Esophagus squamous epithelium (tissue), 4 donors: ENCODE measurements around the gene CCDC51.

Experiments used
- POLR2A ChIP-seq, 4 donors: fragments of 450-650 bp; IDR thresholded peaks; one replicate each; pipeline ENCODE4 v1.6.1; 2017; ENCODE audit warnings: antibody characterized with exemption in 4 of 4, mild to moderate bottlenecking in 4 of 4, moderate library complexity in 3 of 4
- TF ChIP-seq, protein P1 (sequence below), 6 experiments: fragments of 450-650 bp in 4 of 6; fragments of 200-600 bp in 2 of 6; sonication (generic) in 2 of 6; IDR thresholded peaks; one replicate each; pipeline ENCODE4 v1.5.1; 2016 to 2019; ENCODE audit warnings: antibody characterized with exemption in 6 of 6, mild to moderate bottlenecking in 4 of 6, moderate library complexity in 4 of 6

DNA sequence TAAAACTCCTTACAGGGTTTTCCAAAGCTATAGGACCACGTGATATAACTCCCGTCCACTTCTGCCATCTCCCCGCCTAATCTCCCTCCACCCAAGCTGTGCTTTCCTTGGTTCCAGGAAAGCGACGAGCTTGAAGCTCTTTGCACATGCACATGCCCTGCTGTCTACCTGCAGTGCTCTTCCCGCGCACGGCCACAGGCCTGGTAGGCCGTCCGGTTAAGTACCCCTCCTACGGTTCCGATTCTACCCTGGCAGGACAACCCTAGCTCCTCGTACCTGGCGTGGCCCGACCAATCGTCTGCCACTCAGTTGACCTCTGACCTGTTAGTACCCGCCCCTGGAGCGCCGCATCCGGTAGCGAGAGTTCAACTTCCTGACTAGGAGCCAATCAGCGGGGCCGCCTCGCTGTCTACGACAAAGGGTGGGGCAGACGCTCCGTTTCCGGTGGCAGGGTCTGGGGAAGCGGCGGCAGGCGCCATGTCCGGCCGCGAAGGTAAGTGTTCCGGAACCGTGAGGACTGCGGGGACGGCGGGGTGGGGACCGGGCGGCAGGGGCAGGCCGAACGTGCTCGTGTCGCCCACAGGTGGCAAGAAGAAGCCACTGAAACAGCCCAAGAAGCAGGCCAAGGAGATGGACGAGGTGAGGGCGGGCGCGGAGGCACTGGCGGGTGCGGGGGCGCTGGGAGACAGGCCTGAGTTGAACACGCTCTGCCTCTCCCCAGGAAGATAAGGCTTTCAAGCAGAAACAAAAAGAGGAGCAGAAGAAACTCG is at the start of gene CCDC51, which contains the start of gene TMA7:
- peak in 3 of 4 donors; percentile 93 to 97 (median 94) for TF ChIP-seq POLR2A (IDR thresholded peaks at IDR 0.05)
- TF ChIP-seq, protein P1, sequence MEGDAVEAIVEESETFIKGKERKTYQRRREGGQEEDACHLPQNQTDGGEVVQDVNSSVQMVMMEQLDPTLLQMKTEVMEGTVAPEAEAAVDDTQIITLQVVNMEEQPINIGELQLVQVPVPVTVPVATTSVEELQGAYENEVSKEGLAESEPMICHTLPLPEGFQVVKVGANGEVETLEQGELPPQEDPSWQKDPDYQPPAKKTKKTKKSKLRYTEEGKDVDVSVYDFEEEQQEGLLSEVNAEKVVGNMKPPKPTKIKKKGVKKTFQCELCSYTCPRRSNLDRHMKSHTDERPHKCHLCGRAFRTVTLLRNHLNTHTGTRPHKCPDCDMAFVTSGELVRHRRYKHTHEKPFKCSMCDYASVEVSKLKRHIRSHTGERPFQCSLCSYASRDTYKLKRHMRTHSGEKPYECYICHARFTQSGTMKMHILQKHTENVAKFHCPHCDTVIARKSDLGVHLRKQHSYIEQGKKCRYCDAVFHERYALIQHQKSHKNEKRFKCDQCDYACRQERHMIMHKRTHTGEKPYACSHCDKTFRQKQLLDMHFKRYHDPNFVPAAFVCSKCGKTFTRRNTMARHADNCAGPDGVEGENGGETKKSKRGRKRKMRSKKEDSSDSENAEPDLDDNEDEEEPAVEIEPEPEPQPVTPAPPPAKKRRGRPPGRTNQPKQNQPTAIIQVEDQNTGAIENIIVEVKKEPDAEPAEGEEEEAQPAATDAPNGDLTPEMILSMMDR (IDR thresholded peaks at IDR 0.05), result no peak
